ENCODE data around the gene PLPP1. TPM values are rescaled to one million over a fixed set of nuclear protein-coding genes. Genes with fewer than 3 reads are reported as not detected.

PLPP1 gene
- total RNA-seq, 1 donor from 2014 or later: 73.7 TPM

DNA sequence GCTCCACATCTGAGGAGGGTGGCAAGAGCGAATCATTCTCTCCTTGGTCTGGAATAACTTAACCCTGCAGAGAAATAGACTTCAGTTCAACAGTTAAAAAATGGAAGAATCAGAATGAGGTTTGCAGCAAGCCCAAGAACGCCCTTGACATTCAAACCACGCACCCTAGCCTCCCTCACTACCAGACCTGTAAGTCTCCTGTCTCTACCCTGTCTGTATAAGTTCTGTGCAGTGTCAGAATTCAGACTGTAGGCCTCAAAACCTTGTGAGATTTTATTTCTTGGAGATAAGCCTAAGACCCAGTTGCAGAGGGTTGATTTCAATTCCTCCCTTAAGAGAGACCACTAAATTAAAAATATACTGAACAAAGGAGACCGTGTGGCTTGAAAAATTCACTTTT, 35.8 kb upstream of the PLPP1 start:
- H3K27me3 Mint-ChIP-seq (ENCODE audit: low read depth): no peaks in the 10 kb centered on the region
- no peak for DNase-seq (ENCODE audit: low spot score)
- H3K36me3 Mint-ChIP-seq (ENCODE audit: low read depth): no peaks in the 10 kb centered on the region
- TF ChIP-seq, protein P1, sequence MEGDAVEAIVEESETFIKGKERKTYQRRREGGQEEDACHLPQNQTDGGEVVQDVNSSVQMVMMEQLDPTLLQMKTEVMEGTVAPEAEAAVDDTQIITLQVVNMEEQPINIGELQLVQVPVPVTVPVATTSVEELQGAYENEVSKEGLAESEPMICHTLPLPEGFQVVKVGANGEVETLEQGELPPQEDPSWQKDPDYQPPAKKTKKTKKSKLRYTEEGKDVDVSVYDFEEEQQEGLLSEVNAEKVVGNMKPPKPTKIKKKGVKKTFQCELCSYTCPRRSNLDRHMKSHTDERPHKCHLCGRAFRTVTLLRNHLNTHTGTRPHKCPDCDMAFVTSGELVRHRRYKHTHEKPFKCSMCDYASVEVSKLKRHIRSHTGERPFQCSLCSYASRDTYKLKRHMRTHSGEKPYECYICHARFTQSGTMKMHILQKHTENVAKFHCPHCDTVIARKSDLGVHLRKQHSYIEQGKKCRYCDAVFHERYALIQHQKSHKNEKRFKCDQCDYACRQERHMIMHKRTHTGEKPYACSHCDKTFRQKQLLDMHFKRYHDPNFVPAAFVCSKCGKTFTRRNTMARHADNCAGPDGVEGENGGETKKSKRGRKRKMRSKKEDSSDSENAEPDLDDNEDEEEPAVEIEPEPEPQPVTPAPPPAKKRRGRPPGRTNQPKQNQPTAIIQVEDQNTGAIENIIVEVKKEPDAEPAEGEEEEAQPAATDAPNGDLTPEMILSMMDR (IDR thresholded peaks at IDR 0.05): no peak
- no peaks in the 10 kb centered on the region for H3K9me3 Mint-ChIP-seq (ENCODE audit: low read depth)
- no peak overlapping the region for H3K4me3 Mint-ChIP-seq (ENCODE audit: unreplicated experiment)
- H3K4me1 Mint-ChIP-seq (ENCODE audit: low read depth): peaks cover 26% of the 10 kb centered on the region
- H3K27ac Mint-ChIP-seq (ENCODE audit: unreplicated experiment): peak overlapping the region; percentile 85

DNA sequence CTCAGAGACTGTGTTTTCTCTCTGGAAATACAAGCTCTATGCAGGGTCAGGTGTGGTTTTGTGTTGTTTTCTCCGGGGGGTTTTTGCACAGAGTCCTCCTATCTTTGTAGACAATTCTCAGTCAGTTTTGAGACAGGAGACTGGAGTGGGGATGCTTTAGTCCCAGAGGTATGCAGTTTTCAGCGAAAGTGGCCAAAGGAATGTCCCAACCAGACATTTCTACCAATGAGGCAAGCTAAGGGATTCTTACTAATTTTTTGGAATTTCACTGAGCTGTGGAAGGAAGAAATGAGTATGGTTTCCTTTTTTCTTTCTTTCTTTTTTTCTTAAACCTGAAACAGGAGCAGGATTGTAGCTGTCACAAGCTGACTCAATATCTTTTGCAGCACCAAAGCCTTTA, 35.3 kb upstream of the PLPP1 start:
- Mint-ChIP-seq H3K9me3 (ENCODE audit: low read depth) (no peaks in the 10 kb centered on the region), H3K27ac (ENCODE audit: unreplicated experiment) (peak overlapping the region; percentile 85)
- no peak for DNase-seq (ENCODE audit: low spot score)

DNA sequence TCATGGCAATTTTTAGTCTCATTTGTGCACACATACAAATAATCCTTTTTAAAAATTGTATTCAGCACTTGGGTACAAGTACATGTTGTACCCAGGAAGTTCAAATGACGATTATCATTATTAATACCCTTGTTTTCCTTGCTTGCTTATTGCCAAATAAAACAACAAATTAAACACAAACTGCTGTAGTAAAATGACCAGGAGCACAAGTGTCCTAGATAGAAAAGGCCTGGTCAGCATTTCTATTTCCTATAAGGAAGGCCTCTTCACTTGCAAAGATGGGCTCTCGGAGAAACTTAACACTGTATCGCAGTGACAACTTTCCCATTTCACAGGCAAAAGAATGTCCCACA, 34.7 kb upstream of the PLPP1 start:
- TF ChIP-seq, protein P1 (IDR thresholded peaks at IDR 0.05): no peak
- peak overlapping the region; percentile 85 for H3K27ac Mint-ChIP-seq (ENCODE audit: unreplicated experiment)
- H3K36me3 Mint-ChIP-seq (ENCODE audit: low read depth): no peaks in the 10 kb centered on the region
- DNase-seq (ENCODE audit: low spot score): no peak
- no peaks in the 10 kb centered on the region for H3K27me3 Mint-ChIP-seq (ENCODE audit: low read depth)
- no peak overlapping the region for H3K4me3 Mint-ChIP-seq (ENCODE audit: unreplicated experiment)
- H3K9me3 Mint-ChIP-seq (ENCODE audit: low read depth): no peaks in the 10 kb centered on the region
- peaks cover 26% of the 10 kb centered on the region for H3K4me1 Mint-ChIP-seq (ENCODE audit: low read depth)

More for the DNA sequence above, 35.3 kb upstream of the PLPP1 start:
- TF ChIP-seq, protein P1 (IDR thresholded peaks at IDR 0.05): no peak
- no peaks in the 10 kb centered on the region for H3K36me3 Mint-ChIP-seq (ENCODE audit: low read depth)
- H3K27me3 Mint-ChIP-seq (ENCODE audit: low read depth): no peaks in the 10 kb centered on the region
- H3K4me3 Mint-ChIP-seq (ENCODE audit: unreplicated experiment): no peak overlapping the region
- peaks cover 26% of the 10 kb centered on the region for H3K4me1 Mint-ChIP-seq (ENCODE audit: low read depth)

DNA sequence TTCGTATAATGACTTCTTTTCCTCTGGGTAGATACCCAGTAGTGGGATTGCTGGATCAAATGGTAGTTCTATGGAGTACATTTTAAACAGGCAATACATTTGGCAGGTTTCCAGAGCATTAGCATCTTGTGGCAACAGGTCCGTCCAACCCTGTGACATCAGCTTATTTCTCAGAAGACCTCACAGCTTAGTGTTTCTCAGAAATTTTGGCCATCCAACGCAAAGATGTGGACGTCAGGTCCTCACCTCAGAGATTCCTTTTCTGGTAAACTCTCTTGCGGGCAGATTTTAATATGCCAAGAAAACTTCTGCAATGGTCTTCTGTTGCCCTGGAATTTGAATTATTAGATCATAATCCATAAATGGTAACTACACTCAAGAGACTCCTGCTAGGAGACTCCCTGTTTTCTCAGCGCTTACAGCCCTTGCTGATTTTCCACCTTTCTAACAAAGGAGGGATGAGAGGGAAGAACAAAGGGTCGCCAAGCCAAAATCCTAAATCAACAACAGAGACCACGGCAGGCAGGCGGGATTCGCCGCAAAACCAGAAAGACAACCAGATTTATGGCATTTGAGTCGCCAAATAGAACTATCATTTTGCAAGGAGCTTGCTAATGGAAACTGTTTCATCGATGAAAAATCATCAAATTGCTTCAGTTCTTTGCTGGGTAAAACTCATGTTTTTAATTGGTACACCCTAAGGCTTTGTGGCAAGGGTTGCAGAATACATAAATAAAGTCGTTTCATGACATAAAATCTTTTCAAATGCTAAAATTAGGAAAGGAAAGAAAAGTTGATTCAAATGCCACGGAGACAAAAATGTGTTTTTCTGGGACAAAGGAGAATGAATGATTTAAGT, 34.1 kb upstream of the PLPP1 start:
- no peak for DNase-seq (ENCODE audit: low spot score)
- Mint-ChIP-seq H3K4me1 (ENCODE audit: low read depth) (peaks cover 26% of the 10 kb centered on the region), H3K36me3 (ENCODE audit: low read depth) (no peaks in the 10 kb centered on the region), H3K4me3 (ENCODE audit: unreplicated experiment) (no peak overlapping the region), H3K27me3 (ENCODE audit: low read depth) (no peaks in the 10 kb centered on the region), H3K27ac (ENCODE audit: unreplicated experiment) (peak overlapping the region; percentile 85), H3K9me3 (ENCODE audit: low read depth) (no peaks in the 10 kb centered on the region)
- TF ChIP-seq, protein P1 (IDR thresholded peaks at IDR 0.05): no peak

DNA sequence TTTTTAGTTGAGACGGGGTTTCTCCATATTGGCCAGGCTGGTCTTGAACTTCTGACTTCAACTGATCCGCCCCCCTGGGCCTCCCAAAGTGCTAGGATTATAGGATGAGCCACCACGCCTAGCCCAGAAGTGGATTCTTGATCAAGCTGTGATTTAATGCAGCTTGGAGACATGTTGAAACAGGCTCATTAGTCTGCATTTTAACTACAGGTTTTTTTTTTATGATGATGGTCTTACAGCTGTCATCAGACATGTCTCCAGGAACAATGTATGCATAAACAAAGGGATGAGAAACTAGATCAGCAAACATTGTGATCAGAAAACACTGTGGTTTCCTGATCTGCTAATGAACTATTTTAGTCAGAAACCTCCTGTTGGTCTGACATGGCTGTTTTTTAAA, 30.0 kb upstream of the PLPP1 start:
- Mint-ChIP-seq H3K36me3 (ENCODE audit: low read depth) (no peaks in the 10 kb centered on the region), H3K27ac (ENCODE audit: unreplicated experiment) (no peak overlapping the region), H3K4me3 (ENCODE audit: unreplicated experiment) (no peak overlapping the region), H3K4me1 (ENCODE audit: low read depth) (peaks cover 12% of the 10 kb centered on the region), H3K9me3 (ENCODE audit: low read depth) (no peaks in the 10 kb centered on the region), H3K27me3 (ENCODE audit: low read depth) (no peaks in the 10 kb centered on the region)
- DNase-seq (ENCODE audit: low spot score): no peak
- TF ChIP-seq, protein P1 (IDR thresholded peaks at IDR 0.05): no peak
